VCaP (cell line): Measurements from ENCODE around the gene LRRC14B.
"Not testable (repeated sequence)": the region's sequence is repeated elsewhere in the genome, so short reads cannot be mapped to it uniquely, and the experiment has no call there.

Experiments
- H3K27ac ChIP-seq: fragments of 450-650 bp; 2 replicates; pipeline ENCODE4 v1.5.1; 2017
- TF ChIP-seq, protein P1 (sequence below): fragments of 450-650 bp; conservative IDR thresholded peaks from 2 replicates; pipeline ENCODE4 v1.5.1; 2017; ENCODE audit warnings: mild to moderate bottlenecking, moderate library complexity

Gene LRRC14B

DNA sequence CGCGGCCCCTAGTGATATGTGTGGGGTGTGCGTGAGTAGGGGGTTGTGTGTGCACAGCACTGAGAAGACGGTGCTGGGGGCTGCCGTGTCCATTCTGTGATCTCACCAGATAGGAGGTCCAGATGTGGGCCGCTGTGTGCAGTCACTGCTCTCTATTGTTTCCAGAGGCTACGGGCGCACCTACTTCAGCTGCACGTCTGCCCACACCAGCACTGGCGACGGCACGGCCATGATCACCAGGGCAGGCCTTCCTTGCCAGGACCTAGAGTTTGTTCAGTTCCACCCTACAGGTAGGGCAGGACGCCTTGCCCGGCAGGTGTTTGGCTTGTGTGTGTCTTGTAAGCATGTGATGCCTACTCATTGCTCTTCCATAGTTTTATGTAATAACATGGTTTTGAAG lies 39.4 kb downstream of the LRRC14B start:
- TF ChIP-seq, protein P1, sequence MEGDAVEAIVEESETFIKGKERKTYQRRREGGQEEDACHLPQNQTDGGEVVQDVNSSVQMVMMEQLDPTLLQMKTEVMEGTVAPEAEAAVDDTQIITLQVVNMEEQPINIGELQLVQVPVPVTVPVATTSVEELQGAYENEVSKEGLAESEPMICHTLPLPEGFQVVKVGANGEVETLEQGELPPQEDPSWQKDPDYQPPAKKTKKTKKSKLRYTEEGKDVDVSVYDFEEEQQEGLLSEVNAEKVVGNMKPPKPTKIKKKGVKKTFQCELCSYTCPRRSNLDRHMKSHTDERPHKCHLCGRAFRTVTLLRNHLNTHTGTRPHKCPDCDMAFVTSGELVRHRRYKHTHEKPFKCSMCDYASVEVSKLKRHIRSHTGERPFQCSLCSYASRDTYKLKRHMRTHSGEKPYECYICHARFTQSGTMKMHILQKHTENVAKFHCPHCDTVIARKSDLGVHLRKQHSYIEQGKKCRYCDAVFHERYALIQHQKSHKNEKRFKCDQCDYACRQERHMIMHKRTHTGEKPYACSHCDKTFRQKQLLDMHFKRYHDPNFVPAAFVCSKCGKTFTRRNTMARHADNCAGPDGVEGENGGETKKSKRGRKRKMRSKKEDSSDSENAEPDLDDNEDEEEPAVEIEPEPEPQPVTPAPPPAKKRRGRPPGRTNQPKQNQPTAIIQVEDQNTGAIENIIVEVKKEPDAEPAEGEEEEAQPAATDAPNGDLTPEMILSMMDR, result no peak
- H3K27ac ChIP-seq, result no peak overlapping the region

DNA sequence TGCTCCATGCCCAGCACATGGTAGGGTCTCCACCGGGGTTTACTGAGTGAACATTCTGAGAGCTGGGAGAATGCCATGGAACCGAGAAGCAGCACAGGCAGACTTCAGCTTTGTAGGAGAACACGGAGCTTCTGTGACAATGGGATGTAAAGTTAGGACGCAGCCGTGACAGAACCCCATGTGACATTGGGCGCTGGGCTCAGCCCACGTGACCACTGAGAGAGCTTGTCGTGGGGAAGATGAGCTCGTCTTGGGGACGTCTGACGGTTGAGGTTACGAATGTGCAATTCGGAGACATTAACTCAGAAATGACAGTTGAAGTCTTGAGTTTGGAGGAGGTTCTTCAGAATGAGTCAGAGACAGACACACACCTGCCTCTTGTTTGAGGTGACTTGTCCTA lies 40.4 kb downstream of the LRRC14B start:
- TF ChIP-seq, protein P1, result no peak
- H3K27ac ChIP-seq, result no peak overlapping the region

DNA sequence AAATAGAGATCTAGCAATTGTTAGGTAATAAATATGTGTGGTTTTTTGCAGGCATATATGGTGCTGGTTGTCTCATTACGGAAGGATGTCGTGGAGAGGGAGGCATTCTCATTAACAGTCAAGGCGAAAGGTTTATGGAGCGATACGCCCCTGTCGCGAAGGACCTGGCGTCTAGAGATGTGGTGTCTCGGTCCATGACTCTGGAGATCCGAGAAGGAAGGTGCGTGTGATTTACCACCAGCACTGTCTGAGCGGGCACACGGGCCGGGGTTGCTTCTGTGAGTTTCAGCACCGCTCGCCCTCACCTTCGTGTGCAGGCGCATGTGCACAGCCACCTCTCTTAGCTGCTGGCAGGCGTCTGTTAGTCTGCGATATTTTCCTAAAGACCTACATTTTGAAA lies 42.1 kb downstream of the LRRC14B start:
- not testable (repeated sequence) for H3K27ac ChIP-seq

DNA sequence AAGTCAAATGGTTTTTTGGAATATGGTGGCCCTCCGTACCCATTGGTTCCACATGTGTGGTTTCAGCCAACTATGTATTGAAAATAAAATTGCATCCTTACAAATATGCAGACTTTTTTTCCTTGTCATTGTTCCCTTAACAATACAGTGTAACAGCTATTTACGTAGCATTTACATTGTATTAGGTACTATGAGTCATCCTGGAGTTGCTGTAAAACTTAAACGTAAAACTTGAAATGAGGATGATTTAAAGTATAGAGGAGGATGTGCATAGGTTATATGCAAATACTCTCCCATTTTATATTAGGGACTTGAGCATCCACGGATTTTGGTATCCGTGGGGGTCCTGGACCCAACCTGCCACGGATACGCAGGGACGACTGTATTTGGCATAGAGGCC lies 43.2 kb downstream of the LRRC14B start:
- no peak overlapping the region for H3K27ac ChIP-seq
- TF ChIP-seq, protein P1, result no peak

DNA sequence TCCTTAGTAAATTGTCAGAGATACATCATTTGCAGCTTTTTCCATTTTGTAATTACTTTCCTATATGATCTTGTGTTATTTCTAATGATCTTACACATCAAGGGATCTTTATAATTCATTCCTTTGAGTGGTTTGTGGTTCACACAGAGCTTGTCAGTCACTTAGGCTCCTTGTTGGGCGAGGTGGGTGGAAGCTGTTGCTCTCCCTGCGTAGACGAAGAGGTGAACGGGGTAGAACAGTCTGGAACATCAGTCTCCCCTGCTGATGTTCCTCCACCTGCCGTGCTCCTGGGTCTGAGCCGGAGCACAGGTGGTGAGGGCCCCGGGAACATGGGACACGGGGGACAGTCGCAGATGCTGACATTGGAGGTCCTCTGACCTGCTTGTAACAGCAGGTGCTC lies 44.2 kb downstream of the LRRC14B start:
- H3K27ac ChIP-seq, result not testable (repeated sequence)

DNA sequence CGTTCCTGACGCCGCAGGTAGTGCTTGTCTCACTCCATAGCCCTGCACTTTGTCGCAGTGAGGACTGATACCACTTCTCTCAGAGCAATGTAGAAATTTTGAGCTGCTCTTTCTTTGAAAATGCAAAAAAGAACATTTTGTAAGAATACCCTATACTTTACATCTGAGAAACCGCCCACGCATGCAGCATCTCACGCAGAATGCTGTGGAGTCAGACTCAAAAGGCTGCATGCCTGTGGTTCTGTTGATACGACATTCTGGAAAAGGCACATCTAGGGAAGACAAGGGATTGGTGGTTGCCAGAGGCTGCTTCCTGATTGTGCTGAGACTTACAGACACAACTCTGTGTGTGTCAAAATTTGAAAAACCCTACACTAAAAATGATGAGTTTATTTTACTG lies 46.6 kb downstream of the LRRC14B start:
- H3K27ac ChIP-seq, result not testable (repeated sequence)

DNA sequence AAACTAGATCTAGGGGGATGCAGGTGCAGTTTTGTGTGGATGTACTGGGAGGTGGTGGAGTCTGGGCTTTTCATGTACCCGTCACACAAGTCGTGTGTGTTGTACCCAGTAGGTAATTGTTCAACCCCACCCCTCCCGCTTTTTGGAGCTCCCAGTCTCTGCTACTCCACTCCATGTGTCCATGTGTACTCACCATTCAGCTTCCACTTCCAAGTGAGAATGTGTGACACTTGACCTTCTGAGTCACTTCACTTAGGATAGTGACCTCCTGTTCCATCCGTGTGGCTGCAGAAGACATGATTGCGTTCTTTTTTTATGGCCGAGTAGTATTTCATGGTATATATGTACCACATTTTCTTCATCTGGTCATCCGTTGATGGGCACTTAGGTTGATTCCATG lies 49.3 kb downstream of the LRRC14B start:
- not testable (repeated sequence) for H3K27ac ChIP-seq

DNA sequence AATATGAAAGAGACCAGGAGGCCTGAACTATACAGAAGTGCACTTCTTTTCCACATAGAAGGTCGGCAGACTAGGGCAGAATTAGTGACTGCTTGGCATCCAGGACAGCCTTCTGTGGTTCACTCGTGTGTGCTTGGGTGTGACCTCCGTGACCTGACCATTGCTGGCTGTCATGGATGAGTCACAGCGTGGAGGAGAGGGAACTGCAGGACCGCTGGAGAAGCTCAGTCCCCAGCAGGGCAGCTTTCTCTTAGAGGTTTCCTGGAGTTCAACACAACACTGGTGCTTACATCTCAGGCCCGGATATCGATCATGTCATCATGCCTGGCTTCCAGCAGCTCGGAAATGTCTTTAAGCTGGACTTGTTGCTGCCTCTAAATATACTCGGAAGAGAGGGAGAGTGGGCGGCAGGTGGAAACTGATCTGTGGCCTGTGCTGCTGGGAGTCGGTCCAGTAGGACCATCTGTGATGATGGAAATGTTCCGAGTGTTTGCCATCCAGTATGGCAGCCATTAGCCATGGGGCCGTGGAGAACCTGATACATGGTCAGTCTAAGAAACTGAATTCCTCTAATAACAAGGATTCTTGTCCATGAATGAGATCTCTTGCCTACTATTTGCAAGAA lies 49.9 kb downstream of the LRRC14B start:
- not testable (repeated sequence) for H3K27ac ChIP-seq

DNA sequence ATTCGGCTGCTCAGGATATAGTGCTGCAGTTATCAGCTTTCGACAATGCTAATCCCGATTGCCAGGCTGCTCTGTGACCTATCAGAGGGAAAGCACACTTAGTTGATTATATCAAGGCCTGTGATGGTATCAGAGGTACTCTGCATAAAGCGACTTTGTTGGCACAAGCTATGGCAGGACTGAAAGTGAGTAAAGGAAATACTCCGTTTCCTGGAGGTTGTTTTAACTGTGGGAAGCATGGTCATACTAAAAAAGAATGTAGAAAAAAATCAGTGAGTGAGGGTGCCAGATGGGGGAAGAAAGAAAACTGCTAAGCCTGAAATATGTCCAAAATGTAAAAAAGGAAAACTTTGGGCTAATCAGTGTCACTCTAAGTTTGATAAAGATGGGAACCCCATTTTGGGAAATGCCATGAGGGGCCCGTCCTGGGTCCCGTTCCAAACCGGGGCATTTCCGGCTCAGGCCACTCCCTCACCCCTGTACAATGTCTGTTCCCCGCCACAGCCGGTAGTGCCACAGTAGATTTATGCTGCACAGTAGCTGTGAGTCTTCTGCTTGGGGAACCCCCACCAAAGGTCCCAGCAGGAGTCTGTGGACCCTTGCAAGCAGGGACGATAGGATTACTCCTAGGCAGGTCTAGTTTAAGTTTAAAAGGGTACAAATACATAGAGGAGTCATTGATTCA lies 52.5 kb downstream of the LRRC14B start:
- not testable (repeated sequence) for H3K27ac ChIP-seq

DNA sequence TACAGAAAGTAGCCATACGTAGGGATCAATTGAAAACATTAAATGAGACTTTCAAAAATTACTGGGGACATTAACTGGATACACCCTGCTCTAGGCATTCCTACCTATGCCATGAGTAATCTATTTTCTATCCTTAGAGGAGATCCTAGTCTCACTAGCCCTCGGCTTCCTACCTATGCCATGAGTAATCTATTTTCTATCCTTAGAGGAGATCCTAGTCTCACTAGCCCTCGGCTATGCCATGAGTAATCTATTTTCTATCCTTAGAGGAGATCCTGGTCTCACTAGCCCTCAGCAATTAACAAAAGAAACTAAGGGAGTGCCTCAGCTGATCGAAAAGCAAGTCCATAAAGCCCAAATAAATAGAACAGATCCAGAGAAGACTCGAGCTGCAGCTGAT lies 54.4 kb downstream of the LRRC14B start:
- not testable (repeated sequence) for H3K27ac ChIP-seq
